HG03175 (cell line): ENCODE results near the gene RNF150.

ENCODE experiments used
- ATAC-seq: cut with Tn5 transposase; IDR thresholded peaks from one replicate; pipeline ENCODE4 v1.9.1; 2021; ENCODE audit warnings: mild to moderate bottlenecking, moderate library complexity; ENCODE audit not compliant: unreplicated experiment

RNF150 gene

DNA sequence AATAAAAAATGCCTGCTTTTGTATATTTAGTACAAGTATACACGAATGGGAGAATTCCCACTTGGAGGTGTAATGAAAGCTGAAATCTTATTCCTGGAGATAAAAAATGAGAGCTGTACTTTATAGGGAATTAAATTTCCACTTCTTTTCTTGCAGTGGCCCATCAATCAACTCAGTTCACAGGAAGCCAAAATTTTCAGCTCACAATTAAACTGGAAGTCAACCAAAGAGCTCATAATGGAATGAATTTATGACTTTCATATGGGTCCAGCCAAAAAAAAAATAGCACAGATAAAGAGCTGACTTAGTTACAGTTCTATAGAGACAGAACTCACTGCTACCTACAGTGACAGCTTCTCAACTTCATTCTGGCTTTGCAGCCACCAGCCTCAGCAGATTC is 261.9 kb downstream of the RNF150 start:
- no peak for ATAC-seq

DNA sequence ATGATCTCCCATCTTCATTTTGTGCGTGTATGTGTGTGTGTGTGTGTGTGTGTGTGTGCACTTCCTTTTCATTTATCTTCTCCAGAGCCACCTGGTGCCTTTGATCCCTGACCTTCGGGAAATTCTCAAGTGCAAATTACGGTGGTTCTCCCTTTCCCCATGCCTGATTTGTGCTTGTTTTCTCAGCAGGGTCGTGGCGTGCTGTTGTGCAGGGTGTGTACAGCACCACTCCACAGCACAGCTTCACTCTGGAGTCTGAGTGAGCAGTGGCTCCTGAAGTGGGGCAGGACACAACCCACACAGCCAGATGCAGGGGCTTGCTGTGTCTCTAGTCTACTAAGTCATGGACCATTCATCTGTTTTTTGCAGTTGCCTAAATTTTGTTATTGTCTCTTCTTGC is 262.8 kb downstream of the RNF150 start:
- no peak for ATAC-seq

DNA sequence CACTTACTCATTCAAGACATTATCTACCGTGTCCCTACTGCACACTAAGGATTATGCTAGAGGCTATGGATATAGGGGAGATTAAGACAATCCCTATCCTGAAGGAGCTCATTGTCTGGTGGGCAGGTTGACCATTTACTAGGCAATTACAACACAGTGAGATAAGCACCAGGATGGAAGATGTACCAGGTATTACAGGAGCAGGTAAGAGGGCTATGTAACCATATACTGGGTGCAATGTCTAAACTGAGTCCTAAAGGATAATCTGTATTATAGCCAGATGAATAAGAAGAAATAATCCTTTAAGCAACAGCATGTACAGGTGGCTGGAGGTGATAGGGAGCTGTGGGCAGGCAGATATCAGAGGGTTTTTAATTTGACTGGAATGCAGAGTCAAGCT is 263.8 kb downstream of the RNF150 start:
- ATAC-seq: no peak

DNA sequence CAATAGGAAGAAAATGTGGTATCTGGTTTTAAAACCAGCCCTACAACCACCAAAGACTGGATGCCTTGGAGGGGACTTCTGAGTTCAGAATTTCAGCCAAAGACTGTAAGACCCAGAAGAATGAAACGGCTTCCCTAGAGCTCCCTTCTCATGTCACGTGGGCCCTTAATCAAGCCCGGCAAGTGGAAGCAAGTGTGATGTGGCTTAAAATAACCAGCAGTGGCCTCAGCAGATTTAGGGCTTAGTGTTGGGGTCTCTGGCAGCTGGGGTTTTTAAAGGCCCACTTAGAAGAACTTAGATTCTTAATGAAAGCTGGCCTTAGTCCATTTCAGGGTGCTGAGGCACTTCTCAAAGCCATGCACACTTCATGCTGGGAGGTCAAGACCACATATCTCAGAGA is 265.9 kb downstream of the RNF150 start:
- ATAC-seq: no peak

DNA sequence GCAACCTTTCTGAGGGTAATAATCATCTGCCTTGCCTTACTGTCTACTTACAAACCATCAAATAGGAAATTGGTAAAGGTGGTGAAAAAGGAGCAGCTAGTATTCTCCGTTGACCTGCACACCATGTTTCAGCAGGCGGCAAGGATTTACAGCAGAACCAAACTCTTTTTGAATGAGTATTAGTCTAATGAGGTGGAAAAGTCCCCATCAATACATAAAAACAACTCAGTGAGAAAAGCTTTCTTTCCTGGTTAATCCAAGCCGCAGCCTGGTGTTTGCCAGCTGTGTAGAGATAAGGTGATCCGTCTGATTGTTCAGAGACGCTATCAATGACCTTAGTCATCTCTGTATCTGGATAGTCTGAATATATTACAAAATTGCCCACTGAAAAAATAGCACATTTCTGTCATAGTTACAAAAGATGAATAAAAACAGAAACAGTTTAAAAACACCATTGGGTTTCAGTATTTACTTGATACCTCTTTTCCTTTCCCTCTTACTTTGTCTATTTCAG is 266.7 kb downstream of the RNF150 start:
- ATAC-seq: no peak

GRCh38 chr4:140865253-140866217 is 267.7 kb downstream of the RNF150 start:
- no peak for ATAC-seq

DNA sequence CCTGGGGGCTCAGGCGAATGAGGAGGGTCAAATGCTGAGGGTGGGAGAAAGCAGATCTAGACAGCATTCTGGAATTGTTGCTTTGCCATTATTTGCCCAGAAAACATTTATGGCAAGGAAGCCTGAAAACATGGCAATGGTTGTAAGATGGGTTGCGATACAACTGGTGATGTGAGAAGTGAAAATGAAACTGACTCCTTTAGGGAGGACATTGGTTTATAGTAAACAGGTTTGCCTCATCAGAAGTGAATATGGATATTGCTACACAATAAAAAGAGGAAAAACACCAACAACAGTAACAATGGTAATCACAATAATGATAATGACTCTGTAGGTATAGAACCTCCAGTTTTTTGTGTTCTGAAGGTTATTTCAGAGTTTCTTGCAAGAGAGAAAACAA is 270.1 kb downstream of the RNF150 start:
- ATAC-seq: no peak

GRCh38 chr4:140862177-140862442 is 271.2 kb downstream of the RNF150 start:
- no peak for ATAC-seq

- peak; percentile 73 for ATAC-seq
These were observed 271.7 kb downstream of the RNF150 start for GRCh38 chr4:140861359-140862176.

- no peak for ATAC-seq
These were observed 274.4 kb downstream of the RNF150 start for GRCh38 chr4:140858897-140859296.

- no peak for ATAC-seq
These were observed 276.2 kb downstream of the RNF150 start for GRCh38 chr4:140857111-140857510.

GRCh38 chr4:140856621-140857062 is 276.6 kb downstream of the RNF150 start:
- no peak for ATAC-seq

GRCh38 chr4:140854168-140854567 is 279.1 kb downstream of the RNF150 start:
- no peak for ATAC-seq

GRCh38 chr4:140851804-140852203 is 281.5 kb downstream of the RNF150 start:
- no peak for ATAC-seq

- ATAC-seq: peak; percentile 77
These were observed 282.1 kb downstream of the RNF150 start for GRCh38 chr4:140851032-140851636.

- no peak for ATAC-seq
These were observed 283.7 kb downstream of the RNF150 start for GRCh38 chr4:140849526-140849925.

DNA sequence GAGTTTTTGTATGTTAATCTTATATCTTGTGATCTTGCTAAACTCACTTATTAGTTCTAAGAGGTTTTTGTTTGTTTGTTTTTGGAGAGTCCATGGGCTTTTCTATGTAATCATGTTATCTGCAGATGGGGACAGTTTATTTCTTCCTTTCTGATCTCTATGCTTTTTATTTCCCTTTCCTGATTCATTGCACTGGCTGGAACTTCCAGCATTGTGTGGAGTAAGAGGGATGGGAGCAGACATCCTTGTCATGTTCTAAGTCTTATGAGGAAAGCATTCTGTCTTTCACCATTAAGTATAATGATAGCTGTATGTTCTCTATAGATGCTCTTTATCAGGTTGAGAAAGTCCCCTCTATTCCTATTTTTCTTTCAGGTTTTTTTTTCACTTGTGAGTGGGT is 286.5 kb downstream of the RNF150 start:
- no peak for ATAC-seq

DNA sequence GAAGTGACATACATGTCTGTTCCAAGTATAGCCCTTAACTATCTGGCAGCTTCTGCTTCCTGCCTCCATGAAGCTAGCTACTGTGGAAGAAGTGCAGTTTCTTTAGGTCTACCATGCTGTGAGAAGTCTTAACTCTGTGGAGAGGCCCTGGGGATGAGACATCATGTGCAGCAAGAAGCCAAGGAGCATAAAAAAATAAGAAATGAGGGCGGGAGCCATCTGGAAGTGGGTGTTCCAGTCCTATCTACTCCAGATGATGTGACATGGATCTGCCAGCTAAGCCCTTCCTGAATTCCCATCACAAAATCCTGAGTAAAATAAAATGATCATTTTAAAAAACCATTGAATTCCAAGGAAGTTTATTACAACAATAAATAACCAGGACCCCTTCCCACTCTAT is 289.2 kb downstream of the RNF150 start:
- no peak for ATAC-seq

DNA sequence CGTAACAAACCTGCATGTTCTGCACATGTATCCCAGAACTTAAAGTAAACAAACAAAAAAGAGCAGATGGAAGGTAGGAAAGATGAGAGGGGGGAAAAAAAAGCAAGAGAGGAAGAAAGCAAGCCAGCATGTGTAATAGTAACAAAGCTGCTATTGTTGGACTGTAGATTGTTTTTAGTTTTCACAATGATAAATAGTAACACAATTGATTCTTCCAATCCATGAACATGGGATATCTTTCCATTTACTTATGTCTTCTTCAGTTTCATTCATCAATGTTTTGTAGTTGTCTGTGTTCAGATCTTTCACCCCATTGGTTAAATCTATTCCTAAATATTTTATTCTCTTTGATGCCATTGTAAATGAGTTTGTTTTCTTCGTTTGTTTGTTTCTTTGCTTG is 292.1 kb downstream of the RNF150 start:
- ATAC-seq: no peak

- ATAC-seq: no peak
These were observed 293.1 kb downstream of the RNF150 start for GRCh38 chr4:140839888-140840790.
